Adrenal gland (tissue), 5 donors: ENCODE data around the gene POC1A.

Source experiments
- POLR2A ChIP-seq, 2 donors: fragments of 450-650 bp; IDR thresholded peaks; one replicate each; pipeline ENCODE4 v1.6.1; 2017; ENCODE audit warnings: antibody characterized with exemption in 2 of 2, mild to moderate bottlenecking in 2 of 2, moderate library complexity in 1 of 2
- TF ChIP-seq, protein P1 (sequence below), 6 experiments: fragments of 450-650 bp in 4 of 6; fragments of 200-600 bp in 2 of 6; sonication (generic) in 1 of 6; IDR thresholded peaks; 1 replicate in 5 of 6; 2 replicates in 1 of 6; pipeline versions ENCODE4 v1.5.1 to v1.8.0; 2016 to 2021; ENCODE audit warnings: antibody characterized with exemption in 6 of 6, mild to moderate bottlenecking in 2 of 6, moderate library complexity in 1 of 6
- donor health status: DM: no; HTN: no; CAD: no.

DNA sequence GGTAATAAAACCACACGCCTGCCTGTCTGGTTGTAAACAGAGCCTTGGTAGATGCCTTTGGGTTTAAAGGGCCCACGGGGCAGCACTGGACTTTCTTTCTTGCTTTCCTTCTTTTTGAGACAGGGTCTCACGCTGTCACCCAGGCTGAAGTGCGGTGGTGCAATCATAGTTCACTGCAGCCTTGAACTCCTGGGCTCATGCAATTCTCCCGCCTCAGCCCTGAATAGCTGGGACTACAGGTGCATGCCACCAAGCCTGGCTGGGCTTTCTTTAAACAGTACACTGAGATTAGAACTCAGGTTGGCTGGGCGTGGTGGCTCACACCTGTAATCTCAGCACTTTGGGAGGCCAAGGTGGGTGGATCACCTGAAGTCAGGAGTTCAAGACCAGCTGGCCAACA is 42.2 kb downstream of the POC1A start:
- TF ChIP-seq, protein P1, sequence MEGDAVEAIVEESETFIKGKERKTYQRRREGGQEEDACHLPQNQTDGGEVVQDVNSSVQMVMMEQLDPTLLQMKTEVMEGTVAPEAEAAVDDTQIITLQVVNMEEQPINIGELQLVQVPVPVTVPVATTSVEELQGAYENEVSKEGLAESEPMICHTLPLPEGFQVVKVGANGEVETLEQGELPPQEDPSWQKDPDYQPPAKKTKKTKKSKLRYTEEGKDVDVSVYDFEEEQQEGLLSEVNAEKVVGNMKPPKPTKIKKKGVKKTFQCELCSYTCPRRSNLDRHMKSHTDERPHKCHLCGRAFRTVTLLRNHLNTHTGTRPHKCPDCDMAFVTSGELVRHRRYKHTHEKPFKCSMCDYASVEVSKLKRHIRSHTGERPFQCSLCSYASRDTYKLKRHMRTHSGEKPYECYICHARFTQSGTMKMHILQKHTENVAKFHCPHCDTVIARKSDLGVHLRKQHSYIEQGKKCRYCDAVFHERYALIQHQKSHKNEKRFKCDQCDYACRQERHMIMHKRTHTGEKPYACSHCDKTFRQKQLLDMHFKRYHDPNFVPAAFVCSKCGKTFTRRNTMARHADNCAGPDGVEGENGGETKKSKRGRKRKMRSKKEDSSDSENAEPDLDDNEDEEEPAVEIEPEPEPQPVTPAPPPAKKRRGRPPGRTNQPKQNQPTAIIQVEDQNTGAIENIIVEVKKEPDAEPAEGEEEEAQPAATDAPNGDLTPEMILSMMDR (IDR thresholded peaks at IDR 0.05) = no peak
- no peak for TF ChIP-seq POLR2A (IDR thresholded peaks at IDR 0.05)
